OCI-LY3 (cell line): ENCODE results near the gene ACADVL.

Source experiments
- H2AFZ ChIP-seq: fragments of 200-600, 300-600 bp; shearing (Covaris generic); 2 replicates; pipeline ENCODE4 v1.6.0; 2014; ENCODE audit warnings: antibody characterized with exemption, low read depth, low read length
- H3K27ac ChIP-seq: fragments of 200-600, 300-600 bp; sonication (generic); 2 replicates; pipeline ENCODE4 v1.5.1; 2014; ENCODE audit warnings: mild to moderate bottlenecking, low read length, moderate library complexity, mixed read lengths
- H3K27me3 ChIP-seq: fragments of 200-600, 300-600 bp; sonication (generic); 2 replicates; pipeline ENCODE4 v1.6.1; 2014; ENCODE audit warnings: low read depth, low read length, mixed read lengths
- H3K36me3 ChIP-seq: fragments of 200-600, 300-600 bp; sonication (generic); replicated peaks from 2 replicates; pipeline ENCODE3; 2014; ENCODE audit warnings: low read depth, low read length, mixed read lengths
- H3K4me1 ChIP-seq: fragments of 300-600, 200-600 bp; sonication (generic); 2 replicates; pipeline ENCODE4 v1.6.1; 2014; ENCODE audit warnings: low read length, mixed read lengths
- H3K4me2 ChIP-seq: fragments of 200-600, 300-600 bp; sonication (generic); 2 replicates; pipeline ENCODE4 v1.6.1; 2014; ENCODE audit warnings: low read length, mixed read lengths
- H3K4me3 ChIP-seq: fragments of 300-600, 200-600 bp; sonication (generic); 2 replicates; pipeline ENCODE4 v1.5.1; 2014; ENCODE audit warnings: antibody characterized with exemption, mild to moderate bottlenecking, low read length, moderate library complexity
- H3K79me2 ChIP-seq: fragments of 300-600, 200-600 bp; shearing (Covaris generic); 2 replicates; pipeline ENCODE4 v1.6.1; 2014; ENCODE audit warnings: mild to moderate bottlenecking, low read length, mixed read lengths
- H3K9ac ChIP-seq: fragments of 300-600, 200-600 bp; shearing (Covaris generic); 2 replicates; pipeline ENCODE4 v1.6.0; 2014; ENCODE audit warnings: mild to moderate bottlenecking, low read length, moderate library complexity
- H3K9me3 ChIP-seq: fragments of 200-600, 300-600 bp; shearing (Covaris generic); 2 replicates; pipeline ENCODE4 v1.6.1; 2014; ENCODE audit warnings: low read length, mixed read lengths; ENCODE audit not compliant: insufficient read depth
- H4K20me1 ChIP-seq: fragments of 200-600, 300-600 bp; sonication (generic); 2 replicates; pipeline ENCODE4 v1.6.1; 2016; ENCODE audit warnings: low read length, mixed read lengths; ENCODE audit not compliant: insufficient read depth
- EZH2phosphoT487 ChIP-seq: fragments of 200-600 bp; shearing (Covaris generic); IDR thresholded peaks from 2 replicates; pipeline ENCODE4 v1.6.1; 2018; ENCODE audit warnings: antibody characterized with exemption, mixed run types, low read depth
- TF ChIP-seq, protein P1 (sequence below): fragments of 200-600, 300-600 bp; sonication (generic); IDR thresholded peaks from 2 replicates; pipeline ENCODE4 v1.5.1; 2014; ENCODE audit warnings: antibody characterized with exemption, low read length, low read depth

ACADVL gene

GRCh38 chr17:7220593-7221277 is 997 bp downstream of the ACADVL start:
- Histone ChIP-seq H3K27me3 (no peaks in the 10 kb centered on the region), H3K4me1 (peaks cover 34% of the 10 kb centered on the region), H3K27ac (peak overlapping the region; percentile 56), H3K79me2 (0 out of 2 replicates have a peak, but pooled peaks cover 4% of the 10 kb centered on the region), H3K9ac (peak overlapping the region; percentile 91), H3K36me3 (peaks cover 7% of the 10 kb centered on the region), H3K4me2 (peak overlapping the region; percentile 98), H3K4me3 (peak overlapping the region; percentile 97), H4K20me1 (no peaks in the 10 kb centered on the region), H2AFZ (no peak overlapping the region), H3K9me3 (no peaks in the 10 kb centered on the region)
- TF ChIP-seq, protein P1, sequence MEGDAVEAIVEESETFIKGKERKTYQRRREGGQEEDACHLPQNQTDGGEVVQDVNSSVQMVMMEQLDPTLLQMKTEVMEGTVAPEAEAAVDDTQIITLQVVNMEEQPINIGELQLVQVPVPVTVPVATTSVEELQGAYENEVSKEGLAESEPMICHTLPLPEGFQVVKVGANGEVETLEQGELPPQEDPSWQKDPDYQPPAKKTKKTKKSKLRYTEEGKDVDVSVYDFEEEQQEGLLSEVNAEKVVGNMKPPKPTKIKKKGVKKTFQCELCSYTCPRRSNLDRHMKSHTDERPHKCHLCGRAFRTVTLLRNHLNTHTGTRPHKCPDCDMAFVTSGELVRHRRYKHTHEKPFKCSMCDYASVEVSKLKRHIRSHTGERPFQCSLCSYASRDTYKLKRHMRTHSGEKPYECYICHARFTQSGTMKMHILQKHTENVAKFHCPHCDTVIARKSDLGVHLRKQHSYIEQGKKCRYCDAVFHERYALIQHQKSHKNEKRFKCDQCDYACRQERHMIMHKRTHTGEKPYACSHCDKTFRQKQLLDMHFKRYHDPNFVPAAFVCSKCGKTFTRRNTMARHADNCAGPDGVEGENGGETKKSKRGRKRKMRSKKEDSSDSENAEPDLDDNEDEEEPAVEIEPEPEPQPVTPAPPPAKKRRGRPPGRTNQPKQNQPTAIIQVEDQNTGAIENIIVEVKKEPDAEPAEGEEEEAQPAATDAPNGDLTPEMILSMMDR, result peak; percentile 54
- no peak for TF ChIP-seq EZH2phosphoT487

DNA sequence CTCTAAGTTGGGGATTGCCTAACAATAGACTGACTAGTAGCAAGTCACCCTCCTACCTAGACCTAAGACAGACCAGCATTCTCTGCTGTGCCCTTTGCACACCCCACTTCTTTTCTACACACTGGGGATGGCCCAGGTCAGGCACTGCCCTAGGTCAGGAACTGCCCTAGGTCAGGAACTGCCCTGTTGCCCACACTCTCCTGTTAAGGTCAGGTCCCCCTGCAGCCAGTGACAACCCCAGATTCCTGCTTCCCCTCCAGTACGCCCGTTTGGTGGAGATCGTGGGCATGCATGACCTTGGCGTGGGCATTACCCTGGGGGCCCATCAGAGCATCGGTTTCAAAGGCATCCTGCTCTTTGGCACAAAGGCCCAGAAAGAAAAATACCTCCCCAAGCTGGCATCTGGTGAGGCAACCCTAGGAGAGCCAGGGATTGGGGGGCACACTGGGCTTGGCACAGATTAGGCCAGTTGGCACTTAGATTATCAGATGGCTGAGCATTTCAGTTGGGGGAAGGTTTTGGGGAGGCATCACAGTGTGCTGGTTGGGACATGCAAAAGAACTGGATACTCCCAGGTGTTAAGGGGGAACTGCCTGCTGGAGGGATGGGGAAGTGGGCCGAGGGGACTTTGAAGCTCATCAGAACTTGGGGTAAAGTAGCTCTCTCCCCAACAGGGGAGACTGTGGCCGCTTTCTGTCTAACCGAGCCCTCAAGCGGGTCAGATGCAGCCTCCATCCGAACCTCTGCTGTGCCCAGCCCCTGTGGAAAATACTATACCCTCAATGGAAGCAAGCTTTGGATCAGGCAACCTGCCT is 1.7 kb downstream of the ACADVL start:
- Histone ChIP-seq H3K4me3 (no peak overlapping the region), H2AFZ (no peak overlapping the region), H3K9ac (no peak overlapping the region), H3K36me3 (peaks cover 7% of the 10 kb centered on the region), H3K27ac (no peak overlapping the region), H4K20me1 (no peaks in the 10 kb centered on the region), H3K4me1 (peaks cover 27% of the 10 kb centered on the region), H3K4me2 (no peak overlapping the region), H3K9me3 (no peaks in the 10 kb centered on the region), H3K79me2 (0 out of 2 replicates have a peak, but pooled peaks cover 4% of the 10 kb centered on the region), H3K27me3 (no peaks in the 10 kb centered on the region)
- no peak for TF ChIP-seq EZH2phosphoT487
- TF ChIP-seq, protein P1, result no peak

GRCh38 chr17:7222093-7222971 is 2.6 kb downstream of the ACADVL start:
- Histone ChIP-seq H3K4me2 (no peak overlapping the region), H3K9me3 (no peaks in the 10 kb centered on the region), H3K27ac (no peak overlapping the region), H3K4me3 (no peak overlapping the region), H3K4me1 (peaks cover 21% of the 10 kb centered on the region), H3K79me2 (0 out of 2 replicates have a peak, but pooled peaks cover 4% of the 10 kb centered on the region), H2AFZ (no peak overlapping the region), H3K36me3 (peaks cover 7% of the 10 kb centered on the region), H3K9ac (no peak overlapping the region), H3K27me3 (no peaks in the 10 kb centered on the region), H4K20me1 (no peaks in the 10 kb centered on the region)
- TF ChIP-seq, protein P1, result no peak
- no peak for TF ChIP-seq EZH2phosphoT487

GRCh38 chr17:7222972-7223292 is 3.2 kb downstream of the ACADVL start:
- H3K4me3 ChIP-seq, result no peak overlapping the region
- no peaks in the 10 kb centered on the region for H3K27me3 ChIP-seq
- no peak overlapping the region for H2AFZ ChIP-seq
- no peak overlapping the region for H3K9ac ChIP-seq
- TF ChIP-seq EZH2phosphoT487, result no peak
- TF ChIP-seq, protein P1, result no peak
- H4K20me1 ChIP-seq, result no peaks in the 10 kb centered on the region
- H3K4me1 ChIP-seq, result peaks cover 16% of the 10 kb centered on the region
- H3K36me3 ChIP-seq, result peaks cover 7% of the 10 kb centered on the region
- H3K27ac ChIP-seq, result no peak overlapping the region
- H3K79me2 ChIP-seq, result 0 out of 2 replicates have a peak, but pooled peaks cover 4% of the 10 kb centered on the region
- H3K9me3 ChIP-seq, result no peaks in the 10 kb centered on the region
- H3K4me2 ChIP-seq, result no peak overlapping the region
